ENCODE measurements around the gene KRTCAP2. TPM values are rescaled to one million over a fixed set of nuclear protein-coding genes. Genes with fewer than 3 reads are reported as not detected.

KRTCAP2 gene
- total and polyA plus RNA-seq, 2 experiments from 2014 or later: 191 to 440 TPM

GRCh38 chr1:155123801-155124200, 49.3 kb downstream of the KRTCAP2 start:
- TF ChIP-seq CTCF (IDR thresholded peaks at IDR 0.05; ENCODE audit: poor library complexity) (no peak), EZH2phosphoT487 (IDR thresholded peaks at IDR 0.05; ENCODE audit: low read depth, severe bottlenecking, unreplicated experiment) (no peak), EZH2 (IDR thresholded peaks at IDR 0.05; ENCODE audit: borderline replicate concordance) (no peak)
- Histone ChIP-seq H3K36me3 (replicated peaks; ENCODE audit: insufficient read depth, low read depth) (no peaks in the 10 kb centered on the region), H3K4me3 (no peak overlapping the region), H3K9me2 (replicated peaks; ENCODE audit: insufficient read depth) (no peaks in the 10 kb centered on the region), H3K27ac (peak overlapping the region; percentile 97), H4K20me1 (ENCODE audit: insufficient read depth, poor library complexity, severe bottlenecking) (no peaks in the 10 kb centered on the region), H3K4me1 (ENCODE audit: insufficient read depth) (peaks cover 41% of the 10 kb centered on the region), H2AFZ (no peak overlapping the region), H3K27me3 (no peaks in the 10 kb centered on the region), H3K79me2 (peaks cover 10% of the 10 kb centered on the region), H3K4me2 (peak overlapping the region; percentile 3), H3K9me3 (ENCODE audit: low read depth) (no peaks in the 10 kb centered on the region)
- 46% methylated on average over 4 of the region's 4 CpGs for WGBS (ENCODE audit: low lambda C conversion rate, missing lambda C conversion rate)
- peak; percentile 50 for DNase-seq (ENCODE audit: low spot score)

- H3K36me3 ChIP-seq (replicated peaks; ENCODE audit: insufficient read depth, low read depth): no peaks in the 10 kb centered on the region
- H3K27me3 ChIP-seq: no peaks in the 10 kb centered on the region
- H4K20me1 ChIP-seq (ENCODE audit: insufficient read depth, poor library complexity, severe bottlenecking): no peaks in the 10 kb centered on the region
- TF ChIP-seq EZH2 (IDR thresholded peaks at IDR 0.05; ENCODE audit: borderline replicate concordance) (no peak), CTCF (IDR thresholded peaks at IDR 0.05; ENCODE audit: poor library complexity) (no peak), EZH2phosphoT487 (IDR thresholded peaks at IDR 0.05; ENCODE audit: low read depth, severe bottlenecking, unreplicated experiment) (no peak)
- no peak overlapping the region for H3K27ac ChIP-seq
- H3K9me3 ChIP-seq (ENCODE audit: low read depth): no peaks in the 10 kb centered on the region
- 94% methylated on average over 2 of the region's 2 CpGs for WGBS (ENCODE audit: low lambda C conversion rate, missing lambda C conversion rate)
- H3K4me2 ChIP-seq: no peak overlapping the region
- H3K9me2 ChIP-seq (replicated peaks; ENCODE audit: insufficient read depth): no peaks in the 10 kb centered on the region
- H3K79me2 ChIP-seq: no peaks in the 10 kb centered on the region
- peaks cover 41% of the 10 kb centered on the region for H3K4me1 ChIP-seq (ENCODE audit: insufficient read depth)
- no peak for DNase-seq (ENCODE audit: low spot score)
- H2AFZ ChIP-seq: no peak overlapping the region
- no peak overlapping the region for H3K4me3 ChIP-seq
Measured at GRCh38 chr1:155122308-155122707, 50.8 kb downstream of the KRTCAP2 start.

GRCh38 chr1:155121249-155121648, 51.9 kb downstream of the KRTCAP2 start:
- H3K4me1 ChIP-seq (ENCODE audit: insufficient read depth): peaks cover 35% of the 10 kb centered on the region
- H3K36me3 ChIP-seq (replicated peaks; ENCODE audit: insufficient read depth, low read depth): no peaks in the 10 kb centered on the region
- no peaks in the 10 kb centered on the region for H3K79me2 ChIP-seq
- 81% methylated on average over 2 of the region's 2 CpGs for WGBS (ENCODE audit: low lambda C conversion rate, missing lambda C conversion rate)
- H3K27ac ChIP-seq: peak overlapping the region; percentile 74
- no peak overlapping the region for H2AFZ ChIP-seq
- H3K4me2 ChIP-seq: no peak overlapping the region
- H3K9me3 ChIP-seq (ENCODE audit: low read depth): no peaks in the 10 kb centered on the region
- H3K27me3 ChIP-seq: no peaks in the 10 kb centered on the region
- no peak for TF ChIP-seq EZH2phosphoT487 (IDR thresholded peaks at IDR 0.05; ENCODE audit: low read depth, severe bottlenecking, unreplicated experiment)
- no peaks in the 10 kb centered on the region for H4K20me1 ChIP-seq (ENCODE audit: insufficient read depth, poor library complexity, severe bottlenecking)
- H3K4me3 ChIP-seq: no peak overlapping the region
- H3K9me2 ChIP-seq (replicated peaks; ENCODE audit: insufficient read depth): no peaks in the 10 kb centered on the region
- no peak for DNase-seq (ENCODE audit: low spot score)

- H4K20me1 ChIP-seq (ENCODE audit: insufficient read depth, poor library complexity, severe bottlenecking): no peaks in the 10 kb centered on the region
- no peaks in the 10 kb centered on the region for H3K36me3 ChIP-seq (replicated peaks; ENCODE audit: insufficient read depth, low read depth)
- H3K4me3 ChIP-seq: no peak overlapping the region
- peaks cover 26% of the 10 kb centered on the region for H3K4me1 ChIP-seq (ENCODE audit: insufficient read depth)
- TF ChIP-seq EZH2phosphoT487 (IDR thresholded peaks at IDR 0.05; ENCODE audit: low read depth, severe bottlenecking, unreplicated experiment) (no peak), CTCF (IDR thresholded peaks at IDR 0.05; ENCODE audit: poor library complexity) (no peak), EZH2 (IDR thresholded peaks at IDR 0.05; ENCODE audit: borderline replicate concordance) (no peak)
- no peak for DNase-seq (ENCODE audit: low spot score)
- no peak overlapping the region for H3K4me2 ChIP-seq
- no peaks in the 10 kb centered on the region for H3K79me2 ChIP-seq
- peak overlapping the region; percentile 74 for H3K27ac ChIP-seq
- H3K9me3 ChIP-seq (ENCODE audit: low read depth): no peaks in the 10 kb centered on the region
- no peak overlapping the region for H2AFZ ChIP-seq
- no peaks in the 10 kb centered on the region for H3K9me2 ChIP-seq (replicated peaks; ENCODE audit: insufficient read depth)
- H3K27me3 ChIP-seq: no peaks in the 10 kb centered on the region
- 41% methylated on average over 6 of the region's 6 CpGs for WGBS (ENCODE audit: low lambda C conversion rate, missing lambda C conversion rate)
Measured at GRCh38 chr1:155120253-155120652, 52.9 kb downstream of the KRTCAP2 start.

MicroRNAs encoded within 50 kb of the gene (microRNA counts, 767-probe panel; counts per million panel counts)
- not detected for microRNA hsa-miR-92b-3p

Small RNA genes within 50 kb of the gene (small RNA-seq; reads per million reads assigned to genes)
- gene HMGN2P18 (not detected), gene RF00019 (not detected)

Other genes with a start within 250 kb of the KRTCAP2 start
- 12.5 and 18.5 TPM in 2 replicates for gene PMVK, start 236.6 kb downstream of the KRTCAP2 start, total RNA-seq
- 53.5 and 59.2 TPM in 2 replicates for gene PMVK, start 236.6 kb downstream of the KRTCAP2 start, polyA plus RNA-seq
- 52.4 and 53.0 TPM in 2 replicates for gene PBXIP1, start 217.2 kb downstream of the KRTCAP2 start, total RNA-seq
- 61.0 and 65.5 TPM in 2 replicates for gene PBXIP1, start 217.2 kb downstream of the KRTCAP2 start, polyA plus RNA-seq
- gene PYGO2, start 211.5 kb downstream of the KRTCAP2 start, total RNA-seq: 20.2 and 21.8 TPM in 2 replicates
- 22.3 and 28.3 TPM in 2 replicates for gene PYGO2, start 211.5 kb downstream of the KRTCAP2 start, polyA plus RNA-seq
- gene SHC1, start 202.6 kb downstream of the KRTCAP2 start, total RNA-seq: 81.8 and 95.6 TPM in 2 replicates
- gene SHC1, start 202.6 kb downstream of the KRTCAP2 start, polyA plus RNA-seq: 107 and 120 TPM in 2 replicates
- 40.4 and 41.5 TPM in 2 replicates for gene CKS1B, start 198.6 kb downstream of the KRTCAP2 start, total RNA-seq
- 91.3 and 102 TPM in 2 replicates for gene CKS1B, start 198.6 kb downstream of the KRTCAP2 start, polyA plus RNA-seq
- 25.6 and 27.7 TPM in 2 replicates for gene FLAD1, start 190.0 kb downstream of the KRTCAP2 start, total RNA-seq
- 42.8 and 45.1 TPM in 2 replicates for gene FLAD1, start 190.0 kb downstream of the KRTCAP2 start, polyA plus RNA-seq
- 0.92 TPM in 1 of 2 replicates, not detected in the other for gene LENEP, start 179.7 kb downstream of the KRTCAP2 start, total RNA-seq
- not detected in 2 replicates for gene LENEP, start 179.7 kb downstream of the KRTCAP2 start, polyA plus RNA-seq
- gene ZBTB7B, start 170.5 kb downstream of the KRTCAP2 start, total RNA-seq: 27.3 and 29.2 TPM in 2 replicates
- gene ZBTB7B, start 170.5 kb downstream of the KRTCAP2 start, polyA plus RNA-seq: 13.3 and 13.5 TPM in 2 replicates
- 0.04 and 1.6 TPM in 2 replicates for gene DCST2, start 139.5 kb downstream of the KRTCAP2 start, total RNA-seq
- 0.40 and 0.47 TPM in 2 replicates for gene DCST2, start 139.5 kb downstream of the KRTCAP2 start, polyA plus RNA-seq
- 0.60 TPM in 1 of 2 replicates, not detected in the other for gene DCST1, start 139.5 kb downstream of the KRTCAP2 start, total RNA-seq
- 0.12 TPM in 1 of 2 replicates, not detected in the other for gene DCST1, start 139.5 kb downstream of the KRTCAP2 start, polyA plus RNA-seq
- gene ADAM15, start 122.0 kb downstream of the KRTCAP2 start, total RNA-seq: 44.8 and 55.7 TPM in 2 replicates
- 108 and 117 TPM in 2 replicates for gene ADAM15, start 122.0 kb downstream of the KRTCAP2 start, polyA plus RNA-seq
- 20.5 and 21.3 TPM in 2 replicates for gene EFNA4, start 109.6 kb downstream of the KRTCAP2 start, total RNA-seq
- gene EFNA4, start 109.6 kb downstream of the KRTCAP2 start, polyA plus RNA-seq: 16.3 and 18.1 TPM in 2 replicates
- 4.0 and 5.5 TPM in 2 replicates for gene EFNA3, start 94.5 kb downstream of the KRTCAP2 start, total RNA-seq
- 10.3 and 13.1 TPM in 2 replicates for gene EFNA3, start 94.5 kb downstream of the KRTCAP2 start, polyA plus RNA-seq
- gene EFNA1, start 45.4 kb downstream of the KRTCAP2 start, total RNA-seq: 78.7 and 94.8 TPM in 2 replicates
- gene EFNA1, start 45.4 kb downstream of the KRTCAP2 start, polyA plus RNA-seq: 137 and 172 TPM in 2 replicates
- gene SLC50A1, start 37.5 kb downstream of the KRTCAP2 start, total RNA-seq: 75.3 and 88.6 TPM in 2 replicates
- gene SLC50A1, start 37.5 kb downstream of the KRTCAP2 start, polyA plus RNA-seq: 111 and 115 TPM in 2 replicates
- 94.2 and 121 TPM in 2 replicates for gene DPM3, start 32.8 kb downstream of the KRTCAP2 start, total RNA-seq
- gene DPM3, start 32.8 kb downstream of the KRTCAP2 start, polyA plus RNA-seq: 84.1 and 96.3 TPM in 2 replicates
- gene TRIM46, start 545 bp upstream of the KRTCAP2 start, total RNA-seq: 1.1 and 1.2 TPM in 2 replicates
- 1.9 and 2.1 TPM in 2 replicates for gene TRIM46, start 545 bp upstream of the KRTCAP2 start, polyA plus RNA-seq
- gene THBS3, start 34.6 kb upstream of the KRTCAP2 start, total RNA-seq: 19.8 and 20.3 TPM in 2 replicates
- 39.9 and 41.6 TPM in 2 replicates for gene THBS3, start 34.6 kb upstream of the KRTCAP2 start, polyA plus RNA-seq
- gene MTX1, start 35.4 kb upstream of the KRTCAP2 start, total RNA-seq: 42.1 and 49.4 TPM in 2 replicates
- gene MTX1, start 35.4 kb upstream of the KRTCAP2 start, polyA plus RNA-seq: 78.2 and 82.0 TPM in 2 replicates
- gene ENTREP3, start 82.2 kb upstream of the KRTCAP2 start, total RNA-seq: 8.1 and 8.8 TPM in 2 replicates
- 26.0 and 27.1 TPM in 2 replicates for gene ENTREP3, start 82.2 kb upstream of the KRTCAP2 start, polyA plus RNA-seq
- 45.0 and 45.7 TPM in 2 replicates for gene SCAMP3, start 89.1 kb upstream of the KRTCAP2 start, total RNA-seq
- 114 and 131 TPM in 2 replicates for gene SCAMP3, start 89.1 kb upstream of the KRTCAP2 start, polyA plus RNA-seq
- 18.6 and 26.1 TPM in 2 replicates for gene CLK2, start 100.2 kb upstream of the KRTCAP2 start, total RNA-seq
- gene CLK2, start 100.2 kb upstream of the KRTCAP2 start, polyA plus RNA-seq: 48.7 and 53.8 TPM in 2 replicates
- 1.5 and 4.3 TPM in 2 replicates for gene HCN3, start 104.2 kb upstream of the KRTCAP2 start, total RNA-seq
- gene HCN3, start 104.2 kb upstream of the KRTCAP2 start, polyA plus RNA-seq: 5.6 and 8.2 TPM in 2 replicates
- gene PKLR, start 128.1 kb upstream of the KRTCAP2 start, total RNA-seq: 12.8 and 13.3 TPM in 2 replicates
- gene PKLR, start 128.1 kb upstream of the KRTCAP2 start, polyA plus RNA-seq: 4.7 and 10.9 TPM in 2 replicates
- 284 and 313 TPM in 2 replicates for gene FDPS, start 135.6 kb upstream of the KRTCAP2 start, total RNA-seq
- gene FDPS, start 135.6 kb upstream of the KRTCAP2 start, polyA plus RNA-seq: 336 and 347 TPM in 2 replicates
- gene RUSC1, start 147.6 kb upstream of the KRTCAP2 start, total RNA-seq: 22.3 and 25.2 TPM in 2 replicates
- gene RUSC1, start 147.6 kb upstream of the KRTCAP2 start, polyA plus RNA-seq: 34.9 and 48.4 TPM in 2 replicates

All from hepatocyte (in vitro differentiated cells).